Left ventricle myocardium inferior (tissue), 1 donor: Measurements from ENCODE around the gene TNRC6C. TPM values are rescaled to one million over a fixed set of nuclear protein-coding genes. Genes with fewer than 3 reads are reported as not detected.

Source experiments
- DNase-seq: peaks from one replicate; pipeline ENCODE4 v3.0.0-alpha.2; 2020
- H3K27ac ChIP-seq: fragments of 200-600 bp; replicated peaks from 2 replicates; pipeline ENCODE4 v1.8.0; 2021
- H3K27me3 ChIP-seq: fragments of 200-600 bp; 2 replicates; pipeline ENCODE4 v1.8.0; 2021; ENCODE audit warnings: low read depth
- H3K36me3 ChIP-seq: fragments of 200-600 bp; 2 replicates; pipeline ENCODE4 v1.8.0; 2021
- H3K4me1 ChIP-seq: fragments of 200-600 bp; 2 replicates; pipeline ENCODE4 v1.8.0; 2021
- H3K4me3 ChIP-seq: fragments of 200-600 bp; 2 replicates; pipeline ENCODE4 v1.8.0; 2021; ENCODE audit warnings: mild to moderate bottlenecking, moderate library complexity
- H3K9me3 ChIP-seq: fragments of 200-600 bp; replicated peaks from 2 replicates; pipeline ENCODE4 v1.8.0; 2021
- intact Hi-C: fragments of 100-400 bp; cut with micrococcal nuclease; formaldehyde crosslinking; loops from one replicate; pipeline ENCODE4 v1.11.0; 2022
- total RNA-seq: library from RNA; stranded (reverse); fragmentation: NEBNext Ultra II Directional; extraction: Animal tissue kit (Norgen Biotek cat#: 25700); gene quantifications from one replicate; pipeline ENCODE4 v1.2.1, GENCODE V29; 2021
- TF ChIP-seq, protein P1 (sequence below): fragments of 200-600 bp; IDR thresholded peaks from 2 replicates; pipeline ENCODE4 v1.8.0; 2021; ENCODE audit warnings: antibody characterized with exemption, mild to moderate bottlenecking, borderline replicate concordance
- donor health status: DM: no; HTN: yes; CAD: no; lungs with severe emphysema.

Gene TNRC6C
- total RNA-seq, 1 donor from 2014 or later: 19.7 TPM

GRCh38 chr17:77936881-77937280 lies 21.6 kb upstream of the TNRC6C start:
- Histone ChIP-seq H3K27me3 (peaks cover 17% of the 10 kb centered on the region), H3K4me3 (no peak overlapping the region), H3K9me3 (no peaks in the 10 kb centered on the region), H3K4me1 (no peaks in the 10 kb centered on the region), H3K27ac (no peak overlapping the region), H3K36me3 (no peaks in the 10 kb centered on the region)
- intact Hi-C loops: no loop called here
- TF ChIP-seq, protein P1, sequence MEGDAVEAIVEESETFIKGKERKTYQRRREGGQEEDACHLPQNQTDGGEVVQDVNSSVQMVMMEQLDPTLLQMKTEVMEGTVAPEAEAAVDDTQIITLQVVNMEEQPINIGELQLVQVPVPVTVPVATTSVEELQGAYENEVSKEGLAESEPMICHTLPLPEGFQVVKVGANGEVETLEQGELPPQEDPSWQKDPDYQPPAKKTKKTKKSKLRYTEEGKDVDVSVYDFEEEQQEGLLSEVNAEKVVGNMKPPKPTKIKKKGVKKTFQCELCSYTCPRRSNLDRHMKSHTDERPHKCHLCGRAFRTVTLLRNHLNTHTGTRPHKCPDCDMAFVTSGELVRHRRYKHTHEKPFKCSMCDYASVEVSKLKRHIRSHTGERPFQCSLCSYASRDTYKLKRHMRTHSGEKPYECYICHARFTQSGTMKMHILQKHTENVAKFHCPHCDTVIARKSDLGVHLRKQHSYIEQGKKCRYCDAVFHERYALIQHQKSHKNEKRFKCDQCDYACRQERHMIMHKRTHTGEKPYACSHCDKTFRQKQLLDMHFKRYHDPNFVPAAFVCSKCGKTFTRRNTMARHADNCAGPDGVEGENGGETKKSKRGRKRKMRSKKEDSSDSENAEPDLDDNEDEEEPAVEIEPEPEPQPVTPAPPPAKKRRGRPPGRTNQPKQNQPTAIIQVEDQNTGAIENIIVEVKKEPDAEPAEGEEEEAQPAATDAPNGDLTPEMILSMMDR: no peak
- DNase-seq: no peak

- intact Hi-C loops: no loop called here
These were observed 17.5 kb upstream of the TNRC6C start for GRCh38 chr17:77941004-77941403.

GRCh38 chr17:77942112-77942988 lies 16.2 kb upstream of the TNRC6C start:
- intact Hi-C loops: loop anchor here (2.0 kb wide), 1 partner anchor 74 kb away; no protein-coding TSS in a partner anchor
- peak; percentile 30 for DNase-seq
- Histone ChIP-seq H3K9me3 (no peaks in the 10 kb centered on the region), H3K4me3 (no peak overlapping the region), H3K27ac (no peak overlapping the region), H3K36me3 (no peaks in the 10 kb centered on the region), H3K27me3 (no peaks in the 10 kb centered on the region), H3K4me1 (no peaks in the 10 kb centered on the region)
- TF ChIP-seq, protein P1: no peak

More at GRCh38 chr17:77941004-77941403, 17.5 kb upstream of the TNRC6C start:
- DNase-seq: no peak
- Histone ChIP-seq H3K4me1 (no peaks in the 10 kb centered on the region), H3K27ac (no peak overlapping the region), H3K27me3 (no peaks in the 10 kb centered on the region), H3K4me3 (no peak overlapping the region), H3K36me3 (no peaks in the 10 kb centered on the region), H3K9me3 (no peaks in the 10 kb centered on the region)
- TF ChIP-seq, protein P1: no peak

DNA sequence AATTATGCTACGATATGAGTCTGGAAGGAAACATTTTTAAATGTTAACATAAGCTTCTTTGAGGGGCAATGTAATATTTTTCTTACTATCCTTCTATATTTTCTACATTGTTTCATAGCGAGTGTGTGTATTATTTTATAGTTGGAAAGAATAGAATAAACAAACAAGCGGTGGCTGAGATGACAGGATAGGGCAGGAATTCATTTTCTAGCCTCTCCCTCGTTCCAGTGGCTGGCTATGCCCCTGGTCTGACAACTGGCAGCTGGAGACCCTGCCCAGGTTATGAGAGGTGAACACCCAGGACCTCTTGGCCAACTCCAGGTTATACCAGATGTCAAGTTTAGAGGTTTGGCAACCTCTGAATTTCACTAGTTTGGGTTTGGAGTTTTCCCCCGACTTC lies 14.5 kb upstream of the TNRC6C start:
- Histone ChIP-seq H3K36me3 (no peaks in the 10 kb centered on the region), H3K4me1 (no peaks in the 10 kb centered on the region), H3K27ac (no peak overlapping the region), H3K9me3 (no peaks in the 10 kb centered on the region), H3K4me3 (no peak overlapping the region), H3K27me3 (peaks cover under 1% of the 10 kb centered on the region)
- intact Hi-C loops: loop anchor here (2.0 kb wide), 1 partner anchor 73 kb away; no protein-coding TSS in a partner anchor
- no peak for DNase-seq
- TF ChIP-seq, protein P1: no peak

DNA sequence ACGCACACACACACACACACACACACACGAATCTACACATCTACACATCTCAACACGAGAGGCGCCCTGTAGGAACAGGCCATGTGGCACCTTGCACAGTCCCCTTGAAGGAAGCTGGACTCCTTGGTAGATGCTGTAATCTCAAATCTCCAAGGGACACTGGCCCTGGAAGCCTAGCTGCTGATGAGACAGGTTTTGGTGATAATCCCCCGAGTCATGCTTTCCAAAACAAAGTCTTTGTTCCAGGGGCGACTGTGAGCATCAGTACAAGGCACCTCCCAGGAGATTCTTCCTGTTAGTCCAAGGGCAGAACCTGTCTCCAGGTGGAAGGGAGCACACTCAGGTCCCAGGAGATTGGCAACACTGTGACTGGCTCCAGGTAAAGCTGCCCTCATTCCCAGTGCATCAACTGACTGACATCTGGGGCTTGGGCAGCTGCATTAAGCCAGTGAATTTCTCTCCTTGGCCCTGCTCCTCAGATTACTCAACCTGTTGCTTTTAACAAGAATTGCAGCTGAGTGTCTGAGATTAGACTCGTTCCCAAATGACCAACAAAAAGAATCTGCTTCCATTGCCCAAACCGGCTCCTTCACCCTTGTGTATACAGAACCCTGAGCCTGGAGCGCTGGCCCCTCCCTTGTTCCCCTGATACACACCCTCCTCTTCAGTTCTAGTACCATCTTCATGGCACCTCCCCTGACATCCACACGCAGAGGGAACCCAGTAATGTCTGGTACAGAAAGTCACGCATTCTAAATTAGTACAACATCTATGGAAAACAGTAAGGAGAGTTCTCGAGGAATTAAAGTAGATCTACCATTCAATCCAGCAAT lies 13.9 kb upstream of the TNRC6C start:
- H3K9me3 ChIP-seq: no peaks in the 10 kb centered on the region
- H3K27ac ChIP-seq: peak overlapping the region; percentile 30
- intact Hi-C loops: no loop called here
- TF ChIP-seq, protein P1: no peak
- peaks cover 7% of the 10 kb centered on the region for H3K27me3 ChIP-seq
- H3K36me3 ChIP-seq: no peaks in the 10 kb centered on the region
- H3K4me1 ChIP-seq: no peaks in the 10 kb centered on the region
- no peak for DNase-seq
- H3K4me3 ChIP-seq: no peak overlapping the region
